Measurements from ENCODE around the gene TMUB1.

TMUB1 gene

DNA sequence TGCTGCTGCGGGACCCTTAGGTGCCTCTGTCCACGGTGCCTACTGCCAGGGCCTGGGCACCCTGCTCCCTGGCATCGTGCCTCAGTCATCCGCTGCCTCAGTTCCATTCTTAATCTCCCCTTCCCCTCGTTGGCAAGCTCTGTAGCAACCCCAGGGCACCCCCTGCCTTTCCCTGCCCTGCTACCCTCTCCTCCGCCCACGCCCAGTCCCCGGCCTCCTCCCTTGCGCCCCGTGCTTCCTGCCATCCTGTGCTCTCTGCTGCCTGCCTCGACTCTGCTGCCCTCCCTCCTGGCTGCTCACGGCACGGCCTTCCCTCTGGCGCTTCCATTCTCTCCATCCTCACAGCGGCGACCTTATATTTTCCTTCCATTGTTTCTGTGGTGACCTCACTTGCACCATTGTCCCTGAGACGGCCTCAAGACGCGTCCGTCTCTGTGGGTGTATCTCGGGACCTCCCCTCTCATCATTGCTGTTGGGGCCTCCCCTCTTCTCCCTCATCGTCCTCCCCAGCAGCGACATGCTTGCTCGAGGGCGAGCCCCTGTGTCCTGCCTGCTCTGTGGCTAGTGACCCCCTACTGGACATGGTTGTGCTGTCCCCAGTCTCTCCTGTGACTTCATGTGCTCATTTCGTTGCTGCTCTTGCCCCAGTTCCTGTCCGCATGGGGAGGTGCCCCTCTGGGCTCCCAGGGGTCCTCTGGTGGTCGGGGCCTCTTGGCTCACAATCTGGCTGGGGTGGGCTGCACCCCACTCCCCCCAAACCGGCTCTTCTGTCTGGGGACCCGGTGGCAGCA, 38.3 kb upstream of the TMUB1 start:
- DNase-seq (ENCODE audit: low spot score), result no peak

DNA sequence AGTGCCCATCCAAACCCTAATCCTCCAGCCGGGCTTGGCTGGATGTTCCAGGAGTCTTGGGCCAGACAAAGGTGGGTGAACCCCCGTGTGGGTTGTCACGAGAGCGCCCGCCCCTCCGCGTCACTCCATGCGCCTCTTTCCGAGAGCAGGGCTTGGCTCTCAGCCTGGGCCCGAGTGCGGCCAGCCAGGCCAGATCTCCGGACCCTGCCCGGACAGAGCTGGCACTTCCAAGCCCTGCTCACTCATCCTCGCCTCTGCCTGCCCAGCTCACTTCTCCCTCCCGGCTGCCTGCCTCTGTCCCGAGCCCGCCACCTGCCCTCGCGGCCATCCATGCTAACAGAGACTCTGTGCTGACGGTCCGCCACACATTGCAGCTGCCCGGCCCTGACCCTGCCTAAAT, 37.6 kb upstream of the TMUB1 start:
- no peak for DNase-seq (ENCODE audit: low spot score)

DNA sequence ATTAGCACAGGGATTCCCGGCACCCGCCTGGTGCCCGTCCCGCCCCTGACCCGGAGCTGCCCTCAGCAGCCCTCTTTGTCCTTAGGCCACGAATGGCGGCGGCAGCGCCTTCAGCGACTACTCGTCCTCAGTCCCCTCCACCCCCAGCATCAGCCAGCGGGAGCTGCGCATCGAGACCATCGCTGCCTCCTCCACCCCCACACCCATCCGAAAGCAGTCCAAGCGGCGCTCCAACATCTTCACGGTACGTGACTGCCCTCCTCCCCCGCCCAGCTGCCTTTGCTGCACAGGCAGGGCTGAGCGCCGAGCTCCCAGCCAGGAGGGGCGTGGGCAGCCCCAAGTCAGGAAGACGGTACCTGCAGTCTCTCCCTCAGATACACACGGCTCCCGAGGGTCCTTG, 36.6 kb upstream of the TMUB1 start:
- DNase-seq (ENCODE audit: low spot score), result no peak

DNA sequence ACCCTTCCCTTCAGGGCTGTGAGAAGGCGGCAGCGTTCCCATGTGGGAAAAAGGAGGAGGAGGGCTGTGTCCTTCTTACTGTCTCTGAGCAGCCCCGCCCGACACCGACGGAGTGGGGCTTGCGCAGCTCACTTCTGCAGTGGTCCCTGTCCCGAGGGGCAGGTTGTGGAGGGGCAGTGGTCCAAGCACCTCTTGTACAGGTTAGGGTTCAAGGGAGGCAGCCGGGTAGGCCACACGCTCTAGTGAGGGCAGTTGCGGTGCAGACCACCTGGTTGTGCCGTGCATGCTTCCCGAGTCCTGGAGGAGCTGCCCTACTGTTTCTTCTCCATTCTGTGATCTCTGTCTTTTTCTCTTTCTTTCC, 35.7 kb upstream of the TMUB1 start:
- no peak for DNase-seq (ENCODE audit: low spot score)

GRCh38 chr7:151118108-151119054, 35.1 kb upstream of the TMUB1 start:
- DNase-seq (ENCODE audit: low spot score), result no peak

- DNase-seq (ENCODE audit: low spot score), result no peak
Measured at GRCh38 chr7:151117565-151117964, 34.3 kb upstream of the TMUB1 start.

DNA sequence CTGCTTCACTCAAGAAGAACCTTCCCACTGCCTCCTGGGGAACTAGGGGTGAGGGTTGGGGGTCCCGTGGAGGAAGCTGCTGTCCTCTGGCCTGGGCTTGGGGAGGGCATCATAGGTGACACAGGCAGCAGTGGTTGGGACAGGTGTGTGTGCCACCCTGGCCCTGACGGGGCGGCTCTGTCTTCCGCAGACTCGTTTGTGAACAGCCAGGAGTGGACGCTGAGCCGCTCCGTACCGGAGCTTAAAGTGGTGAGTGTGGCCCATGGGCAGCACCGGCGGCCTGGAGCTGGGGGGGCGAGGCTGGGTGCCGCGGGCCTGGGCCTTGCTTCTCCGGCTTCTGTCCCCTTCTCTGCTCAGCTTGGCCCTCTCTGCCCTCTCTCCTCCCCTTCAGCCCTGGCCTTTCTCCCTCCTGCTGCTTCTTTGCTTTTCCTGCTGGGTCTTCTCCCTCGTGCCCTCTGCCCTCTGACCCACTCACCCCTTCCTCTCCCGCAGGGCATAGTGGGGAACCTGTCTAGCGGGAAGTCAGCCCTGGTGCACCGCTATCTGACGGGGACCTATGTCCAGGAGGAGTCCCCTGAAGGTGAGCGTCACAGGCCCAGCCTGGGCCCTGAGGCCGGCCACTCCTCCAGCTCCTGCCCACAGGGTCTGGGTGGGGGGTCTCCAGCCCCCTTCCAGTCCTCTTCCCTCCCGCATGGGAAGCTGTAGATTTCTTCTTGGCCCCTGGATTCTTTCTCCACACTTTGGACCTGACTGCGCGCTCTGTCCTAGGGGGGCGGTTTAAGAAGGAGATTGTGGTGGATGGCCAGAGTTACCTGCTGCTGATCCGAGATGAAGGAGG, 33.5 kb upstream of the TMUB1 start:
- no peak for DNase-seq (ENCODE audit: low spot score)

GRCh38 chr7:151115836-151116418, 32.6 kb upstream of the TMUB1 start:
- DNase-seq (ENCODE audit: low spot score), result peak; percentile 72

DNA sequence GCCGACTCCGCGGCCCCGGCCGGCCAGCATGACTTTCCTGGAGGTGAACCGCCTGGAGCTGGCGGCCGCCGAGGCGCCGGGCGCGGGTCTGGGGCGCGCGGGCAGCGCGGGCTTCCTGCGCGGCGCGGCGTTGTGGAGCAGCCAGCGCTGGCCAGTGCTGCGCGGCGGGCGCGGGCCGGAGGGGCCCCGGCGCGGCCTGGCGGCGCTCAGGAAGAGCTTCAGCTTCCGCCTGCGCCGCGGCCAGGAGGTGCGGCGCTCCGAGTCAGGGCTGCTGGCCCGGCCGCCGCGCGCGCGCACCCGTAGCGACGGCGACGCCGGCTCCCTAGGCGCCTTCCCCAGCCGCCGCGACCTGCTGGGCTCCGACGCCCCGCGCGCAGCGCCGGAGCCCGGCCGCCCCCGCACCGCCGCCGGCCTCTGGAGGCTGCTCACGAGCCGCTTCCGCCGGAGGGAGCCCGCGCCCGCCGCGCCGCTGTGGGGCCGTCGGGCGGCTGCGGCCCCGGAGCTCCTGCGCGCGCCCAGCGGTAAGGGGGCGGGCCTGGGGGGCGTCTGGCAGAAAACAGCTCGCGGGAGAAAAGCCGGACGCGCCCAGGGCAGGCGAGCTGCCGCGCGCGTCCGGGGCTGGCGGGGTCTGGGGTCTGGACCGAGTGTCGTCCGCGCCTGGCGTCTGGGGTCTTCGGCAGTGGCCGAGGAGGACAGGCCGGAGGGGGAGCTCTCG, 32.0 kb upstream of the TMUB1 start:
- DNase-seq (ENCODE audit: low spot score), result peak; percentile 75

DNA sequence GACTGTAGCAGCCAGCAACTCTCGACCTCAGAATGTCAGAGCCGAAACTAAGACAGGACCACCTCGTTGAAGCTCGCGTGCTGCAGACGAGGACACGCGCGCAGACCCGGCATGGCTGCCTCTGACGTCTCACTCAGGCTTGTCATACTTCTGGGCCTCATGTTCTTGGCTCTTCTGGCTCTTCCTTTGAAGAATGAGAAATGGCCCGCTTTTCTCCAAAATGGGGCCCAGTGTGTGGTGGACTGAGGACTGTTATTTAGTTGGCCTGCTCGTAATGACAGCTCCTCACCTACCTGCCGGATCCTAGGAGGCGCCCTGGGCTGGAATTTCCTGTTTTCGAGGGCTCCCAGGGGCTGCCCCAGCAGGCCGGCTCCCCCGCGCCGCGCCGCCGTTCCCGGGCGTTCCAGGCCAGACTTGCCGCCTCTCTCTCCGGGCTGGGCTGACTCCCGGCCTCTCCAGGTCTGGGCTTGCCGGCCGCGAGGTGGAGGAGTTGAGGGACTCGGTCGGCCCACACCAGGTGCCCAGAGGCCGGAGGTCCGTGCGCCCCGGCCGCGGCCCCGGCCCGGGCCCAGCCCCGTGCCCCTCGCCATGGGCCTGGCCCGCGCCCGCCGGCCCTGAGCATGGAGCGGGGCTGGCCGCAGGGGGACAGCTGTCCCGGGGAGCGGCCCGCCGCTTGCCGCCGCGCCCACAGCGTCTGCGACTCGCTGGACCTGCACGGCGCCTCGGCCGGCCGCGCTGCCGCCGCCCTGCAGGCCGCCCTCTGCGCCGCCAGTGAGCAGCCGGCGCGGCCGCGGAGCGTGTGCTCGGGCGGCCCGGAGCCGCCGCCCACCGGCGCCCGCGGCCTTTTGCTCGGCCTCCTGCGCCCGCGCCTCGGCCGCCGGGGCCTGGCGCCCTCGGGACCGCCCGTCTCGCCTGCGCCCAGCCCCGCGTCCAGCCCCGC, 31.1 kb upstream of the TMUB1 start:
- peak; percentile 82 for DNase-seq (ENCODE audit: low spot score)

GRCh38 chr7:151113344-151114150, 30.3 kb upstream of the TMUB1 start:
- peak; percentile 67 for DNase-seq (ENCODE audit: low spot score)

GRCh38 chr7:151110941-151111645, 27.8 kb upstream of the TMUB1 start:
- peak; percentile 87 for DNase-seq (ENCODE audit: low spot score)

GRCh38 chr7:151110236-151110940, 27.1 kb upstream of the TMUB1 start:
- no peak for DNase-seq (ENCODE audit: low spot score)

DNA sequence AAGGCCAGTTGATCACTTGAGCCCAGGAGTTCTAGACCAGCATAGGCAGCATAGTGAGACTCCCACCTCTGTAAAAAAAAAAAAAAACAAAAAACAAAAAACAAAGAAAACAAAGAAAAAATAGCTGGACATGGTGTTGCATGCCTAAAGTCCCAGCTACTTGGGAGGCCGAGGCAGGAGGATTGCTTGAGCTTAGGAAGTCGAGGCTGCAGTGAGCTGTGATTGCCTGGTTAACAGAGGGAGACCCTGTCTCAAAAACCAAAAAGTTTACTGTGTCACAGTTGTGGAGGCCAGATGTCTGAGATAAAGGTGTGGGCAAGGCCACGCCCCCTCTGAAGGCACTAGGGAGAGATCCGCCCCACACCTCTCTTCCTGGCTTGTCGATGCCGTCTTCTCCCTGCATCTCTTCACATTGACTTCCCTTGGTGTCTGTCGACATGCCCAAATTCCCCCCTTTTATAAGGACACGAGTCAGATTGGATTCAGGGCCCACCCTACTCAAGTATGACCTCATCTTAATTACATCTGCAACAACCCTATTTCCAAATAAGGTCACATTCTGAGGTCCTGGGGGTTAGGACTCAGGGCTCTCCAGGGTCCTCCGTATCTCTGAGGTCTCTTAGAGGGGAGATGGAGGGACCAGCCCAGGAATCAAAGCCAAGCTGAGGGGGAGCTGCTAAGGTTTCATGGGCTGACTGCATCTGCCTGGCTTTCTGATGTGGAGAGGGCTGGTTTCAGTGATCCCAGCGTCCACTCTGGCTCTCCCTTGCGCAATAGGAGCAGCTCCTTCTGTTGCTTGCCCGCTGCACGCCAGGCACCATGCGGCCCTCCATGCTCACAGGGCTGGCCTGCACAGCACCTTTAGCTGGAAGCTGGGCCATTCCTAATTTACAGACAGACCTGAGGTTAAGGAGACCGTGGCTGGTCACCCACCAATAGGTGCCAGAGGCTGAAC, 26.1 kb upstream of the TMUB1 start:
- DNase-seq (ENCODE audit: low spot score), result no peak

DNA sequence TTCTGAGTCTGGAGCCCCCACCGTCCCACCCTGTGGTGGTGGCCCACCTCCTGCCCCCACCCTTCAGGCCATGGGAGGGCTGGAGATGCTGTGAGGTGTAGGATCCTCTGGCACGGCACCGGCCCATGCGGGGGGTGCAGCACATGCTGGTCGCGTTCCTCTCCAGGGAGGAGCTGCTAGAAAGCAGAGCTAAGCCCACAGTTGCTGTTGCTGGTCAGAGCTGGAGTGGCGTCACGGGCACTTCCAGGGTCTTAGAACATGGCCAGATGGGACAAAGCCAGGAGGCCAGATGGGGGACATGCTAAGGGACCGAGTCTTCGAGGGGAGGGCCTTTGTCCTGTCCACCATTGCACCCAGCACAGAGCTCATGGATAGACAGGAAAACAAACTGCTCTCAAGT, 24.6 kb upstream of the TMUB1 start:
- no peak for DNase-seq (ENCODE audit: low spot score)

DNA sequence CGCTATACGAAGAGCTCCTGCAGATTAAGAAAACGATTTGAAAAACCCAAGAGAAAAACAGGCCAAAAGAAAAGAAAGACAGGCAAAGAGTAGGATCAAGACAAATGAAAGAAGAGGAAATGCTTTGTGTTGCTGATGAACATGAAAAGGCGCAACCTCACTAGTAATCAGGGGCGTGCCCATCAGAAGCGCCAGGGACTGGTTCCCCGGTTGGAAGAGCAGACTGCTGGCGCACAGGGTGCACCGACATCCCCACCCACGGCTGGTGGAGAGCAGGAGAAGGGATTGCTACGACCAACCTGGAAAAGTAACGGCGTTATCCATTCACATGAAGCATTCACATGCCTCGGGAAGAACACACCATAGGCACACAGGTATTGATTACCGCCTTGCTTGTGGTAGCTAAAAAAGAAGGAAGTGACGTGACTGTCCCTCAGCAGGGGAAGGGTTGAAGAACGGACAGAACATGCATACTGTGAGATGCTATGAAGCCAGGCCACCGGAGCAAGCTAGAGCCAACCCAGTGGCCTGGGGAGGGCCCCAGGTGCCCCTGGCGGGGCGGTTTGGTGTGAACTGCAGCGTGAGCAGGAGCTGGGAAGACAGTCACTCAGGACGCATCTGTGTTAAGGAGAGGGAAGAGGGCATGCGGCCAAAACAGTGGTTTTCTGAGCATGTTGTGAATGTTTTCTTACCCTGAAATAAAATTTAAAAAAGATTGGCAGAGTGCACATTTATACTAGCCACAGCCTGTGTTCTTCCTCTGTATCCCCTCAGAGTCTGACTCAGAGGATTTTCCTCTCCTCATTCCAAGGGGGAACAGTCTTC, 21.3 kb upstream of the TMUB1 start:
- DNase-seq (ENCODE audit: low spot score), result peak; percentile 52

All from iPS-NIHi11 (cell line).